HG03520 (cell line): ENCODE data around the gene PTPRN2.

Experiments
- ATAC-seq: cut with Tn5 transposase; IDR thresholded peaks from one replicate; pipeline ENCODE4 v1.9.1; 2021; ENCODE audit warnings: mild to moderate bottlenecking, moderate library complexity; ENCODE audit not compliant: unreplicated experiment

Gene PTPRN2

GRCh38 chr7:157874208-157874816 is 713.3 kb downstream of the PTPRN2 start:
- no peak for ATAC-seq

- ATAC-seq, result no peak
These were observed 714.0 kb downstream of the PTPRN2 start for GRCh38 chr7:157873664-157874063.

DNA sequence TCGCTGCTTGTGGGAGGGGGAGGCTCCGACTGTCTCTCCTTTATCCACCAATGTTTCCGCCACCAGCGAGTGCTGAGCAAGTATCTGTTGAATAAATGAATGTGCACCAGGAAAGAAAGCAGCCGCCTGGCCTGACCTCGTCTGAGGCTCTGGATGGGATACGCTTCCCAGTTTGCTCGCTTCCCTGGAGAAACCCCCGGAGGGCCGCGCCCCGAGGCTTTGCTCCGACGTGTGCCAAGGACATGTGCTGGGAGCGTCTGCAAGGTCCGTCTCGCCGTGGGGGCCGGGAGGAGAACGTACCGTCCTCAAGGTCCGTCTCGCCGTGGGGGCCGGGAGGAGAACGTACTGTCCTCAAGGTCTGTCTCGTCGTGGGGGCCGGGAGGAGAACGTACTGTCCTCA is 714.4 kb downstream of the PTPRN2 start:
- no peak for ATAC-seq

GRCh38 chr7:157872447-157872846 is 715.2 kb downstream of the PTPRN2 start:
- ATAC-seq, result no peak

DNA sequence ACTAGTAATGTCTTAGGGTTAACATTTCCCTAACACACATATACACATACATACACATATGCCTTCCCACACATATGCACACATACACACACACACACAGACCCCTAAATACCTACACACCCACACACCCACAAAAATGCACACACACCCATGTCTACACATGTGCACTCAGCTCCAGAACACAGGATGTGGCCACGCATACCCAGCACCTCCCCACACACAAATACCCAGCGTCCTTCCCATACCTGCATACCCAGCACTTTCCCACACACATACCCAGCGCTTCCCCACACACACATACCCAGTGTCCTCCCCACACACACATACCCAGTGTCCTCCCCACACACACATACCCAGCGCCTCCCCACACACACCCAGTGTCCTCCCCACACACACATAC is 715.9 kb downstream of the PTPRN2 start:
- ATAC-seq, result no peak

DNA sequence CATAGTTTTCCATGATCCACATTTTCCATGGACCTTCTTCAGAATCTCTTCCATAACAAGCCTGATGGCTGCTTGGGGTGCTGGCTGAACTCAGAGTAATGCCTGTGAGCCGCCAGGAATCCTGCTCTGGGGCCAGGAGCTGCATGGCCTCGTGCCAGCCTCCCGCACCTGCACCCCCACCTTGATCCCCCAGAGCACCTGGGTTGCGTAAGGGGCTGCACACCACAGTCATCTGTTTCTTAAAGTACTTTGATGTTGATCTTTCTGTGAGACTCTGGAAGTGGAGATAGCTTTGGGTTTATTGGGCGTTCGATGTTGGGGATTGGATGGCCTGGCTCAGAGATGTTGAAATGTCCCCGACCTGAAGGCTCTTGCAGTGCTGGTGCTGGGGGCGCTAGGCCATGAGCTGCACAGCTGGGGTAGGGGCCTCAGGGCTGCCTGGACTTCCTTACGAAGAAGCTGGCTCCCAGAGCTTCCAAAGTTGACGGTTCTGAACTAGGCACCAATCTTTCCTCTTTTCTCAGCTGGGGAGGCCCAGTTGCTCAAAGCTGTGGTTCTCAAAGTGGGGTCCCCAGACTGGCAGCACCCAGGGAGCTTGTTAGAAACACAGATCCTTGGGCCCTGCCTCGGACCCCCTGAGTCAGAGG is 716.9 kb downstream of the PTPRN2 start:
- ATAC-seq, result no peak

DNA sequence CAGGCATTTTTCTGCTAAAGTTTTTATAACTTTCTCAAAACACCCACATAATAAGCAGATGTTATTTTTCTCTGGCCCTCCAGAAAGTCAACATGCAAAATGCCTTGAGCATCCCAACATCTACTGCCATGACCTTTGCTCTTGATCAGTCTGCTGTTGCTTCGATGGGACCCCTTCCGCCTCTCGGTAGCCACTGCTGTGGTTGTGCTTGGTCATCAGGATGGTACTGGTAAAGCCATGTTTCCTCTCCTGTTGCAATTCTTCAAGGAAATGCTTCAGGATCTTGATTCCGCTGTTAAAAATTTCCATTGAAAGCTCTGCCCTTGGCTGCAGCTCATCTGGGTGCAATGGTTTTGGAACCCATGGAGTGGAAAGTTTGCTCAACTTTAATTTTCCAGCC is 717.8 kb downstream of the PTPRN2 start:
- ATAC-seq, result no peak

DNA sequence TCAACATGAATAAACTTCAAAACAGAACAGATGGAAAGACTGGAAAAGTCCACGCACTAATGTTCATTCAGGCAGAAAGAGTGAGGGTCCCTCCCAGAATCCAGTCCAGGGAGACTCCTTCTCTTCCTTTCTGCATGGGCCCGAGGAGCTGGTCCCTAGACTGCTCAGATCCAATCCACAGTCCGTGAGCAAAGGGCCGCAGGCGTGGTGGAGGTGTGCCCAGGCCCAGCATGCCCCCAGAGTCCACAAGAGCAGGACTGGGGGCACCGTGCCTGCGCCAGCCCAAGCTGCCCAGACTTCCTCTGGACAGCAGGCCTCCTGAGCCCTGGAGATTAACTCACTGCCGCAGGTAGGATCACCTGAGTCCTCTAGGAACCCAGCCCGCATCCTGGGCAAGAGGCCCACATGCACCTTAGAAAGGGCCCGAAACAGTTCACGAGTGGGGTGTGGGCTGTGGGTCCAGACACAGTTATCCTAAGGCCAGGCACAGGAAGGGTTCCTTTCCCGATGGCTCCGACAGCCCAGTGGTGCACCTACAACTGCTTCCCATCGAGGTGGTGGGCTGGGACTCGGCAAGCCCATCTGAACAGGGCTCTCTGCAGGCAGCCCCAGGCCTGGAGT is 719.8 kb downstream of the PTPRN2 start:
- no peak for ATAC-seq

GRCh38 chr7:157866336-157866924 is 721.2 kb downstream of the PTPRN2 start:
- no peak for ATAC-seq

GRCh38 chr7:157865351-157866165 is 722.1 kb downstream of the PTPRN2 start:
- ATAC-seq, result no peak

DNA sequence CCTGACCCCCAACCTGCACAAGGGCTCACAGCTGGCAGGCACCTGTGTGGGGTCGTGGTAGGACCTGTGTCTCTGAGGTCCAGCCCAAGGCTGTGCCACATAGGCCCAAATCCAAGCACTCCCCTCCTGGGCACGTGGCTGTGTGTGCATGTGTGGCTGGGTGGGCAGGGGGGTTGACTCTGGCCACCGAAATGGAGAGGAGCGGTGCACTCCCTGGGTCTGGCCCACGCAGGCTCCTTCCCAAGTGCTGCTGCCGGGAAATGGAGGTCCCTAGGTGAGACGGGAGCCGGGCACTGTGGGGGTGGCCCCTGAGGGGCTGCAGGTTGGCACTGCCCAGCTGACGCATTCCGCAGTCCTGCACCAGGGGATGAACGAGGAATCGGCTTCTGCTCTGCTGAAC is 722.7 kb downstream of the PTPRN2 start:
- no peak for ATAC-seq

GRCh38 chr7:157863906-157864810 is 723.5 kb downstream of the PTPRN2 start:
- no peak for ATAC-seq

DNA sequence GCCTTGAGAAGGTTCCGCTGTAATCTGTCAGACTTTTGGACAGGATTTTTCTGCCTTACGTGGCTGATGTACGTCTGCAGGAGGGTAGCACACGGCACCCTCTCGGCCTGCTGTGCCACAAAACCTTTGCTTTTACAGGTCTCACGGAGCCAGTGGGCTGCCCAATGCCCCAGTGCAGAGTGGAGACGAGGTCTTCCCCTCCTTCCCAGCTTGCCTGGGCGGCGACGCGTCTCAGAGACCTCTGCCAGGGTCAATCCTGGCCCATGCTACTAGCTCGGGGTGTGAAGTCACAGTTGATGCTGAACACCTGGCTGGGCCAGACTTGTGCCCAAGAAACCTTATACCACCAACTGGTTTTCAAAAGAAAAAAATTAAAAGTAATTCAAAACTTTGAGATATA is 724.4 kb downstream of the PTPRN2 start:
- ATAC-seq, result no peak

- no peak for ATAC-seq
These were observed 724.9 kb downstream of the PTPRN2 start for GRCh38 chr7:157862731-157863130.

GRCh38 chr7:157861551-157861950 is 726.1 kb downstream of the PTPRN2 start:
- ATAC-seq, result no peak

- ATAC-seq, result no peak
These were observed 726.6 kb downstream of the PTPRN2 start for GRCh38 chr7:157861031-157861491.

GRCh38 chr7:157860406-157860805 is 727.2 kb downstream of the PTPRN2 start:
- no peak for ATAC-seq

GRCh38 chr7:157859915-157860314 is 727.7 kb downstream of the PTPRN2 start:
- ATAC-seq, result no peak

DNA sequence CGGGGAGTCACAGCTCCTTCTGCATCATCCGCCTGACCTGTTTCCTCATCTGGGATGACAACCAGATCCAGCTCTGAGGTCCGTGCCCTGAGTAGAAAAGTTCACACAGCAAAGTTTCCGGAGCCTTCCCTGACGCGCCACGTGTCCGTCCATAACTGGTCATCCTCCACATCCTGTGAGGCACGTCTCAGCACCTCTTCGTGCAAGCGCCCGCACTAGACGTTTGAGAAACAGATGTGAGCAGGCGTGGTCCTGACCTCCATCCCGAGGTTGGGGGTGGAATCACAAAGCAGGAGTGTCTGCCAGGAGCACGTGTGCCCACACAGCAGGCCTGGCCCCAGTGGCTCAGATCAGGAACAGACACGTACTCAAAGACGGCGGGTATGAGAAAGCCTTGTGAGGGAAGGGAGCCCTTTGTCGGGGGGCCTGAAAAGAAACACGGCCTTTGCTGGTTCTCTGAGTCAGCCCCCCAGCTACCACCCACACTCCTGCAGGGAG is 730.0 kb downstream of the PTPRN2 start:
- ATAC-seq, result no peak
